GM12878 (cell line): Measurements from ENCODE around the gene SLC25A11. TPM values are rescaled to one million over a fixed set of nuclear protein-coding genes. Genes with fewer than 3 reads are reported as not detected.

Experiments
- ATAC-seq: fragments of 200-7000 bp; cut with Tn5 transposase; 3 replicates; pipeline ENCODE4 v1.9.1; 2020; ENCODE audit warnings: mild to moderate bottlenecking, moderate library complexity
- BruUV-seq: library from RNA; stranded (reverse); fragments of 400-500 nt; replicated peaks from 2 replicates; lab custom pipeline; 2021; lab: Mats Ljungman, UMichigan
- CTCF ChIA-PET: fragments of 300-600 bp; sonication (Branson Sonifier 250); formaldehyde crosslinking; extraction: SDS; loops from one replicate; lab custom pipeline; 2021; ENCODE audit warnings: inconsistent platforms; lab: Yijun Ruan, JAX
- POLR2A ChIA-PET: fragments of 350-600 bp; formaldehyde crosslinking; extraction: SDS; loops from one replicate; lab custom pipeline; 2021; ENCODE audit warnings: inconsistent platforms; lab: Charles Lee
- RAD21 ChIA-PET: fragments of 300-600 bp; sonication (Branson Sonifier 250); formaldehyde crosslinking; loops from one replicate; lab custom pipeline; 2023; ENCODE audit warnings: antibody characterized with exemption; ENCODE audit not compliant: unreplicated experiment; lab: Charles Lee
- SMC1A ChIA-PET: fragments of 300-600 bp; sonication (Branson Sonifier 250); formaldehyde crosslinking; loops from one replicate; lab custom pipeline; 2023; ENCODE audit not compliant: unreplicated experiment, uncharacterized antibody; lab: Charles Lee
- DNase-seq: peaks from one replicate; pipeline ENCODE4 v3.0.0-alpha.2; 2011; ENCODE audit warnings: low read depth, low spot score
- FAIRE-seq: peaks from 3 replicates; lab custom pipeline; 2011; peaks lifted over from hg19 to GRCh38; lab: Jason Lieb, UNC
- H2AFZ ChIP-seq: 2 replicates; pipeline ENCODE4 v1.6.0; 2011; ENCODE audit warnings: low read depth, low read length, control low read depth; ENCODE audit not compliant: control insufficient read depth
- H3K27ac ChIP-seq: 2 replicates; pipeline ENCODE4 v1.5.1; 2011; ENCODE audit warnings: control low read depth; ENCODE audit not compliant: control insufficient read depth, insufficient read depth
- H3K27me3 ChIP-seq, 2 experiments: replicated peaks in 1 of 2; 2 replicates each; pipeline versions ENCODE4 v1.6.0 to v1.6.1; 2011; ENCODE audit warnings: low read length in 1 of 2; ENCODE audit not compliant: control insufficient read depth in 2 of 2, insufficient read depth in 2 of 2
- H3K36me3 ChIP-seq, 2 experiments: 2 replicates each; pipeline ENCODE4 v1.5.1; 2011; ENCODE audit warnings: low read length in 1 of 2; ENCODE audit not compliant: control insufficient read depth in 2 of 2, insufficient read depth in 2 of 2
- H3K4me1 ChIP-seq: 2 replicates; pipeline ENCODE4 v1.6.1; 2011; ENCODE audit warnings: mild to moderate bottlenecking, low read length, moderate library complexity, mixed read lengths; ENCODE audit not compliant: control insufficient read depth, insufficient read depth
- H3K4me2 ChIP-seq: 2 replicates; pipeline ENCODE4 v1.6.0; 2011; ENCODE audit warnings: control low read depth; ENCODE audit not compliant: control insufficient read depth, insufficient read depth
- H3K4me3 ChIP-seq: fragments of 200-600 bp; sonication (generic); 2 replicates; pipeline ENCODE4 v1.5.1; 2016
- H3K79me2 ChIP-seq: 2 replicates; pipeline ENCODE4 v1.6.0; 2011; ENCODE audit warnings: low read length; ENCODE audit not compliant: control insufficient read depth, insufficient read depth
- H3K9ac ChIP-seq: 2 replicates; pipeline ENCODE4 v1.8.0; 2011; ENCODE audit warnings: low read length, control low read depth, mixed read lengths; ENCODE audit not compliant: control insufficient read depth, insufficient read depth
- H3K9me3 ChIP-seq: replicated peaks from 3 replicates; pipeline ENCODE4 v1.5.1; 2011; ENCODE audit warnings: mild to moderate bottlenecking, low read length; ENCODE audit not compliant: control insufficient read depth, insufficient read depth
- H4K20me1 ChIP-seq: 2 replicates; pipeline ENCODE4 v1.6.0; 2011; ENCODE audit not compliant: control insufficient read depth, insufficient read depth
- CBX3 ChIP-seq: fragments of 200-600 bp; sonication (generic); IDR thresholded peaks from 2 replicates; pipeline ENCODE4 v1.6.1; 2016; ENCODE audit warnings: low read depth, borderline replicate concordance
- CUX1 ChIP-seq: IDR thresholded peaks from 2 replicates; pipeline ENCODE4 v1.6.1; 2012; ENCODE audit warnings: improper control_type of control experiment, low read depth, low read length; ENCODE audit not compliant: insufficient replicate concordance
- SREBF1 ChIP-seq: IDR thresholded peaks from 2 replicates; pipeline ENCODE4 v1.6.1; 2012; ENCODE audit warnings: mild to moderate bottlenecking, low read length
- SUZ12 ChIP-seq: fragments of 200-600 bp; sonication (generic); IDR thresholded peaks from one replicate; pipeline ENCODE4 v1.6.1; 2018; ENCODE audit warnings: antibody characterized with exemption, mild to moderate bottlenecking; ENCODE audit not compliant: unreplicated experiment
- WGBS: methylation state at CpG from one replicate; pipeline ENCODE4 v1.1.6; 2016; ENCODE audit warnings: low lambda C conversion rate; ENCODE audit not compliant: insufficient replicate concordance, insufficient coverage; ENCODE audit errors: missing lambda C conversion rate; 5-methylcytosine and 5-hydroxymethylcytosine counted together
- in situ Hi-C: fragments of 300-500 bp; cut with MboI; formaldehyde crosslinking; loops from 9 replicates; pipeline ENCODE4 v1.14.3; 2018; ENCODE audit warnings: mixed read lengths
- intact Hi-C: fragments of 100-400 bp; cut with micrococcal nuclease; formaldehyde crosslinking; loops from one replicate; pipeline ENCODE4 v1.14.2; 2022; ENCODE audit not compliant: unreplicated experiment
- polyA plus RNA-seq, 11 experiments: library from polyadenylated mRNA; depleted of rRNA in 4 of 11; unstranded in 6 of 11; stranded (reverse) in 5 of 11; fragments of >200 nt; fragmentation: Nextera tagmentation in 4 of 11; fragmentation: Illumina TruSeq in 1 of 11; extraction: Ambion mirVana in 4 of 11; extraction: Trizol in 1 of 11; gene quantifications; 1 replicate in 1 of 11; 2 replicates in 10 of 11; pipeline versions ENCODE4 v1.2.1 to v1.2.3, GENCODE V29; 2011 to 2016; ENCODE audit warnings: inconsistent platforms in 2 of 11, missing spikeins in 2 of 11, low read depth in 1 of 11
- total RNA-seq, 4 experiments: library from RNA; depleted of rRNA in 3 of 4; stranded (reverse); fragments of >200 nt in 3 of 4; fragmentation: Illumina TruSeq in 1 of 4; extraction: Trizol in 1 of 4; gene quantifications; 2 replicates each; pipeline versions ENCODE4 v1.2.1 to v1.2.3, GENCODE V29; 2013 to 2021
- TF ChIP-seq, protein P1 (sequence below): IDR thresholded peaks from 2 replicates; pipeline ENCODE4 v1.6.1; 2012; ENCODE audit warnings: low read depth, low read length, improper control_type of control experiment

SLC25A11 gene
- total and polyA plus RNA-seq, 10 of the 15 experiments (the other 5 are each of a cell fraction or from before 2014, with no cell fraction given), result 5.8 to 142 (median 65.0) TPM

DNA sequence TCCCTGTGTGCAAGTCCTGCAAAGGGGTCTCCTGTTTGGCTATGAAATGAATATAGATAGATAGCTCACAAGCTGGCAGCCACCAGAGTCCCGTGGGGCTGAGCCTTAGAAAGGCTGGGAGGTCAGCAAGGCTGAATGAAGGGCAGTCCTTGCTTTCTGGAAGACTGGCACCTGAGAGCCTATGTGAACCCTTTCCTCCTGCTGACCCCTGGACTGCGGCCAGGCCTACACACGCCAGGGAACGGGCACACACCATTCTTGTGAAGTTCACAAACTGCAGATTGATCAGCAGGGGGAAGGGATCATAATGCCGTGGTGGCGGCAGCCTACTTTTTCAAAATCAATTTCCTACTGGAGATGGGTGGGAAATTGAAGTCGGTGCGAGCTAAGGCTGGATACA is 41.5 kb downstream of the SLC25A11 start (continued):
- TF ChIP-seq CUX1 (no peak), SUZ12 (no peak), CBX3 (no peak)
- TF ChIP-seq, protein P1, sequence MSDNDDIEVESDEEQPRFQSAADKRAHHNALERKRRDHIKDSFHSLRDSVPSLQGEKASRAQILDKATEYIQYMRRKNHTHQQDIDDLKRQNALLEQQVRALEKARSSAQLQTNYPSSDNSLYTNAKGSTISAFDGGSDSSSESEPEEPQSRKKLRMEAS, result no peak

DNA sequence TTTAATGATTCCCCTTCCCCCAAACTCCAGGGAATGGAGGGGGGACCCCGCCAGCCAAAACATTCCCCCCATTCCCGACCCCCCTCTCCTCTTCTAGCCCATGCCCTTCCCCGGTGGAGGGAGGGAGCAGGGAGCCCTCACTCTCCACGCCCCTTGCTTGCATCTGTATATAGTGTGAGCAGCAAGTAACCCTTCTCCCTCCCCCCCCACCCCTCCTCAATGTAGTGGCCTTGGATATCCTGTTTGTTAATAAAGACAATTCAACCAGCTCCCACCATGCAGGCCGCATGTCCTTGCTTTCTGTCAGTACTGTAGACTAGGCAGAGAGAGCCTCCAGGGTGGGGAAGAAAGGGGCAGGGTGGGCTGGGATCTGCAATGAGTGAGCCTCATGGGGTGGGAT is 42.1 kb downstream of the SLC25A11 start:
- Histone ChIP-seq H3K36me3 (peaks cover 3 to 16% of the 10 kb centered on the region in 2 experiments; a peak in 3 of 4 replicates), H3K79me2 (no peaks in the 10 kb centered on the region), H3K27ac (no peak overlapping the region), H2AFZ (no peak overlapping the region), H3K4me1 (peaks cover 12% of the 10 kb centered on the region), H4K20me1 (no peaks in the 10 kb centered on the region), H3K4me2 (no peak overlapping the region), H3K27me3 (no peaks in the 10 kb centered on the region; a peak in 1 of 4 replicates), H3K9ac (no peak overlapping the region), H3K9me3 (no peaks in the 10 kb centered on the region; the same call in 2 of the 3 replicates), H3K4me3 (no peak overlapping the region)
- no peak for TF ChIP-seq SREBF1
- FAIRE-seq (no peak), ATAC-seq (no peak), DNase-seq (no peak)
- 92% methylated on average over 4 of the region's 5 CpGs for WGBS
- ChIA-PET RAD21 (no interaction called here), POLR2A (interaction anchor here (0.6 kb wide), 2 partner anchors 137 to 487 kb away, joined by 3 to 6 read pairs; no protein-coding TSS in a partner anchor), CTCF (no interaction called here), SMC1A (interaction anchor here (0.6 kb wide), 1 partner anchor 165 kb away, joined by 3 read pairs; no protein-coding TSS in a partner anchor)
- in situ Hi-C loops, result no loop called here
- BruUV-seq, result no TSS peak
- intact Hi-C loops, result no loop called here
